OCI-LY1 (cell line): ENCODE measurements around the gene RNF111.
"Not testable (repeated sequence)": the region's sequence is repeated elsewhere in the genome, so short reads cannot be mapped to it uniquely, and the experiment has no call there.

ENCODE experiments used
- H2AFZ ChIP-seq: fragments of 200-600 bp; sonication (generic), shearing (Covaris generic); 2 replicates; pipeline ENCODE4 v1.6.0; 2014; ENCODE audit warnings: antibody characterized with exemption, mild to moderate bottlenecking, low read length
- H3F3A ChIP-seq: fragments of 200-600 bp; sonication (generic), shearing (Covaris generic); 2 replicates; pipeline ENCODE4 v1.6.0; 2014; ENCODE audit warnings: mild to moderate bottlenecking, antibody characterized with exemption, low read length, moderate library complexity; ENCODE audit not compliant: insufficient read depth
- H3K27ac ChIP-seq: fragments of 200-600 bp; sonication (generic); 2 replicates; pipeline ENCODE4 v1.5.1; 2014; ENCODE audit warnings: low read length, mixed run types, mild to moderate bottlenecking, low read depth; ENCODE audit not compliant: poor library complexity, severe bottlenecking
- H3K27me3 ChIP-seq: fragments of 200-600 bp; sonication (generic); 2 replicates; pipeline ENCODE4 v1.6.0; 2014; ENCODE audit warnings: antibody characterized with exemption, mild to moderate bottlenecking, low read length, moderate library complexity; ENCODE audit not compliant: insufficient read depth
- H3K36me3 ChIP-seq: fragments of 200-600 bp; sonication (generic); 2 replicates; pipeline ENCODE4 v1.6.1; 2014; ENCODE audit warnings: mild to moderate bottlenecking, antibody characterized with exemption, low read length, moderate library complexity, mixed read lengths; ENCODE audit not compliant: insufficient read depth
- H3K4me1 ChIP-seq: fragments of 200-600 bp; sonication (generic); 2 replicates; pipeline ENCODE4 v1.5.1; 2014; ENCODE audit warnings: mild to moderate bottlenecking, low read length, moderate library complexity; ENCODE audit not compliant: insufficient read depth, severe bottlenecking
- H3K4me2 ChIP-seq: fragments of 200-600 bp; sonication (generic), shearing (Covaris generic); 2 replicates; pipeline ENCODE4 v1.6.1; 2014; ENCODE audit warnings: low read length
- H3K4me3 ChIP-seq: fragments of 200-600 bp; sonication (generic); 2 replicates; pipeline ENCODE4 v1.5.1; 2014; ENCODE audit warnings: low read length, low read depth, mild to moderate bottlenecking, mixed read lengths; ENCODE audit not compliant: poor library complexity, severe bottlenecking
- H3K79me2 ChIP-seq: fragments of 200-600 bp; shearing (Covaris generic); 2 replicates; pipeline ENCODE4 v1.6.1; 2016; ENCODE audit warnings: mixed run types, low read length, mixed read lengths; ENCODE audit not compliant: insufficient read depth
- H3K9ac ChIP-seq: fragments of 200-600 bp; sonication (generic), shearing (Covaris generic); 2 replicates; pipeline ENCODE4 v1.6.1; 2014; ENCODE audit warnings: mild to moderate bottlenecking, low read length, mixed read lengths
- H3K9me2 ChIP-seq: fragments of 200-600 bp; sonication (generic), shearing (Covaris generic); 2 replicates; pipeline ENCODE4 v1.6.1; 2014; ENCODE audit warnings: low read depth, mild to moderate bottlenecking, low read length, mixed read lengths
- H3K9me3 ChIP-seq: fragments of 200-600 bp; shearing (Covaris generic); 2 replicates; pipeline ENCODE4 v1.6.1; 2014; ENCODE audit warnings: low read length, mixed read lengths
- H4K20me1 ChIP-seq: fragments of 200-600 bp; sonication (generic), shearing (Covaris generic); 2 replicates; pipeline ENCODE4 v1.6.0; 2016; ENCODE audit warnings: mild to moderate bottlenecking, low read length; ENCODE audit not compliant: insufficient read depth
- CTCF ChIP-seq: fragments of 200-600 bp; sonication (generic), shearing (Covaris generic); IDR thresholded peaks from 2 replicates; pipeline ENCODE4 v1.5.1; 2017; ENCODE audit warnings: mild to moderate bottlenecking, antibody characterized with exemption, low read length, moderate library complexity, mixed read lengths
- EZH2 ChIP-seq: fragments of 200-600 bp; sonication (generic), shearing (Covaris generic); IDR thresholded peaks from 2 replicates; pipeline ENCODE4 v1.8.0; 2017; ENCODE audit warnings: borderline replicate concordance, mixed run types, mild to moderate bottlenecking, antibody characterized with exemption, low read length, moderate library complexity, mixed read lengths

Gene RNF111

DNA sequence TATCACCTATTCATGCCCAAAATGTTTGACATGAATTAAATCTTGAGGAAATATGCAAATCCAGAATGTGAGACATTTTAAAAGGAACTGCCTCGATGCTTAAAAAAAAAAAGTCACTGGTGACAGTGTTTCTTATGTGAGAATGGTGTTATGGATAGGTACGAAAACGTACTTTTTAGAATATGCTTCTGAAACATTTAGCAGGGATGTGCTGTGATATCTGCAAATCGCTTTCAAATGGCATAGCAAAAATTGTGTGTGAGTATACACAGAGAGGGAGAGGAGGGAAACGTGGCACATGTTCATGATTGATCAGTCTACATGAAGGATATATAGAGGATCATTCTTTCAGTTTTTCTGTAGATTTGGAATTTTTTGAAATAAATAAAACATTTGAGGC lies 133.5 kb downstream of the RNF111 start:
- 0 out of 2 replicates have a peak, but pooled peaks cover 4% of the 10 kb centered on the region for H3F3A ChIP-seq
- peaks cover 94% of the 10 kb centered on the region for H3K36me3 ChIP-seq
- no peaks in the 10 kb centered on the region for H4K20me1 ChIP-seq
- TF ChIP-seq EZH2 (no peak), CTCF (no peak)
- H3K9me3 ChIP-seq: no peaks in the 10 kb centered on the region
- no peak overlapping the region for H3K4me3 ChIP-seq
- H3K4me2 ChIP-seq: no peak overlapping the region
- H2AFZ ChIP-seq: no peak overlapping the region
- no peaks in the 10 kb centered on the region for H3K4me1 ChIP-seq
- H3K79me2 ChIP-seq: no peaks in the 10 kb centered on the region
- H3K9me2 ChIP-seq: no peaks in the 10 kb centered on the region
- H3K27ac ChIP-seq: no peak overlapping the region
- no peak overlapping the region for H3K9ac ChIP-seq
- no peaks in the 10 kb centered on the region for H3K27me3 ChIP-seq

DNA sequence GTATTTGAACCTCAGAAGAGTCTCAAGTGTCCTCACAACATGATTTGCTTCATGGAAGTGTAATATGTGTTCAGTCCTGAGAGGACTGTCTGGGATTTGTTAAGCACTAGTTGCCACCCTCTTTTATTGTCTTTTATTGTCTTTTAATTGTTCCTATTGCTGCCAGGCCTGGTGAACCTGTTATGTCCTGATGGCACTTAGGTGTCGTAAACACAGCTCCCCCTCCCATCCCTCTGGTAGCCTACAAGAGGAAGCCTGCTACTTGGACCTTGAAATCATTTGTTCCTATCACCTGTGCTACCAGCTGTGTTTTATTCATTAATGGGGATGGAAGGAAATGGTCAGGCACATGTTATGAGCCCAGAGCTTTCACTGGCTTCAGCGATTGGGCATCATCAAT lies 136.8 kb downstream of the RNF111 start:
- H3K27ac ChIP-seq: no peak overlapping the region
- no peaks in the 10 kb centered on the region for H3K4me1 ChIP-seq
- TF ChIP-seq CTCF (no peak), EZH2 (no peak)
- H3K9me3 ChIP-seq: no peaks in the 10 kb centered on the region
- no peaks in the 10 kb centered on the region for H4K20me1 ChIP-seq
- no peaks in the 10 kb centered on the region for H3K27me3 ChIP-seq
- no peak overlapping the region for H3K4me3 ChIP-seq
- H2AFZ ChIP-seq: no peak overlapping the region
- H3F3A ChIP-seq: 0 out of 2 replicates have a peak, but pooled peaks cover 4% of the 10 kb centered on the region
- H3K9me2 ChIP-seq: no peaks in the 10 kb centered on the region
- no peak overlapping the region for H3K4me2 ChIP-seq
- H3K9ac ChIP-seq: no peak overlapping the region
- peaks cover 94% of the 10 kb centered on the region for H3K36me3 ChIP-seq
- no peaks in the 10 kb centered on the region for H3K79me2 ChIP-seq

- not testable (repeated sequence) for H3K9me2 ChIP-seq, H3K9ac ChIP-seq, H3K4me3 ChIP-seq, H3K27me3 ChIP-seq, H3K4me2 ChIP-seq, H3K9me3 ChIP-seq, H3K79me2 ChIP-seq, H3K27ac ChIP-seq, H3K4me1 ChIP-seq, H3F3A ChIP-seq, H2AFZ ChIP-seq, H4K20me1 ChIP-seq
- peaks cover 94% of the 10 kb centered on the region for H3K36me3 ChIP-seq
These were observed 138.2 kb downstream of the RNF111 start for GRCh38 chr15:59125683-59126082.

DNA sequence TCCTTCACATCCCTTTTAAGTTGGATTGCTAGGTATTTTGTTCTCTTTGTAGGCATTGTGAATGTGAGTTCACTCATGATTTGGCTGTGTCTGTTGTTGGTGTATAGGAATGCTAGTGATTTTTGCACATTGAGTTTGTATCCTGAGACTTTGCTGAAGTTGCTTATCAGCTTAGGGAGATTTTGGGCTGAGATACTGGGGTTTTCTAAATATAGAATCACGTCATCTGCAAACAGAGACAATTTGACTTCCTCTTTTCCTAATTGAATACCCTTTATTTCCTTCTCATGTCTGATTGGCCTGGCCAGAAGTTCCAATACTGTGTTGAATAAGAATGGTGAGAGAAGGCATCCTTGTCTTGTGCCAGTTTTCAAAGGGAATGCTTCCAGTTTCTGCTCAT lies 139.8 kb downstream of the RNF111 start:
- not testable (repeated sequence) for H3K27ac ChIP-seq, H3K9me3 ChIP-seq, H3K4me3 ChIP-seq, H3K9me2 ChIP-seq, H4K20me1 ChIP-seq, H3K9ac ChIP-seq, H3K4me2 ChIP-seq, H3K4me1 ChIP-seq, H3F3A ChIP-seq, H3K79me2 ChIP-seq, H3K27me3 ChIP-seq, H2AFZ ChIP-seq
- H3K36me3 ChIP-seq: peaks cover 100% of the 10 kb centered on the region
